Cerebellar nuclear complex (tissue), 1 donor: ENCODE data around the gene PAQR6.
A peak's percentile ranks its signal among the peaks of the same experiment; 100 is the strongest.
"Not testable (repeated sequence)": the region's sequence is repeated elsewhere in the genome, so short reads cannot be mapped to it uniquely, and the experiment has no call there.

ENCODE experiments used
- DNase-seq, 2 experiments: peaks; one replicate each; lab custom pipeline; 2025; lab: John Stamatoyannopoulos, UW

Gene PAQR6

DNA sequence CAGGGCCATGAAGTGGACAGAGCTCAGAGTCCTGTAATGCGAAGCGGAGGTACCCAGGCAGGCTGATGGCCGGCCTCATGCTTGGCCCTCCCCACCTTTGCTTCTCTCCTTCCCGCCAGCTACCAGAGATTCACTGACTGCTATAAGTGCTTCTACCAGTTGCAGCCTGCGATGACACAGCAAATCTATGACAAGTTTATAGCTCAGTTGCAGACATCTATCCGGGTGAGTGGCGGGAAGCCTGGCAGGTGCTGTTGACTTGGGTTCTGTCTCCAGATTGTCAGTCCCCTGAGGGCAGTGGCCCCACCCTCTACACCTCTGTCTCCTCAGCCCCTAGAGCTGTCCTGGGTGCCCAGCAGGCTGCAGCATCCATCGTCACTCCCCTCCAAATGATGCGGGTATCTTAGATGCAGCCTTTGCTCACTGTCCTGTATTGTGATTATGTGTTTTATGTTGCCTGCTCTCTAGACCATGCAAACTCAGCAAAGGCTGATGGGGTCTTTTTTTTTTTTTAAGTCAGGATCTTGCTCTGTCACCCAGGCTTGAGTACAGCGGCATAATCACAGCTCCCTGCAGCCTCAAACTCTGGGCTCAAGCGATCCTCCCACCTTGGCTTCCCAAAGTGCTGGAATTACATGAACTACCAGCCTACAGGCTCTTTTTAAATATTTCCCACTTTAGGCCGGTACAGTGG is 15.5 kb downstream of the PAQR6 start:
- DNase-seq: no peak

DNA sequence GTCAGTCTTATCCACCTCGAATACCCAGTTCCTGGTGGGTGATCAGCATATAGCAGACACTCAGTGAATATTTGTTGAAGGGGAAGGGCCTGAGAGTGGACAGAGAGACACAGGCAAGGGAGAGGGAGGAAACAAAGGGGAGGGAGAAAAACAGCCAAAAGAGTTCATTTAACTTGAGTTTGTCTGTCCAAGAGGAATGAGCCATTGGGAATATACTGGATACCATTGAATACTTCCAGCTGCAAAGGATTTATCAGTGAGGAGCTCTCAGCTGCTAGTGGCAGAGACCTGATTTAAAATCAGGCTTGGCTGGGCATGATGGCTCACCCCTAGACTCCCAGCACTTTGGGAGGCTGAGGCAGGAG is 17.4 kb downstream of the PAQR6 start:
- no peak for DNase-seq

DNA sequence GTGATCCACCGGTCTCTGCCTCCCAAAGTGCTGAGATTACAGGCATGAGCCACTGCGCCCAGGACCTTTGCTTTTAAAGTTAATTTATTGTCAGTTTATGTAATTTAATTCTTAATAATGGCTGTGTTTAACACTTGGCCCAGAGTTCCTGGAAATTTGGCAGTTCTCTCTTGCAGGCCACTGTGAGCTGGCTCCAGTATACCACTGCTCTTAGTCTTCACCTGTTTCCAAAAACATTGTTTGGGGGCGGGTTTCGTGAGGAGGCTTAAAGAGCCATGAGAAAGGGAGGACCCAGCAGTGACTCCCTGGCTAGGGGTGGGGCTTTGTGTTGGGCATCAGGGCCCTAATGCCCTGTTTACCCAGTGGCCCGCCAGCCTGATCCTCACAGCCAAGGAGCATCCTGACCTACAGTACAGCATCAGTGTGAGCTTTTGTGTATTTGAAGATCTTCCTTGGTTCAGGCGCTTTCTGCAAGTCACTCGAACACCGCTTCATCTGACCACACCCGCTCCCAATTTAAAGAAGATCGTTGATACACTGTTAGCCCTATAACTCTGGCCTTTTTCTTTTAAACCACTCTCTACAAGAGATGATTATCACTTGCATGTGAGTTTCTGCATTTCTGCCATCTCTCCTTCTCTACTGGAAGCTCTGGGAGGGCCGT is 17.9 kb downstream of the PAQR6 start:
- no peak for DNase-seq

DNA sequence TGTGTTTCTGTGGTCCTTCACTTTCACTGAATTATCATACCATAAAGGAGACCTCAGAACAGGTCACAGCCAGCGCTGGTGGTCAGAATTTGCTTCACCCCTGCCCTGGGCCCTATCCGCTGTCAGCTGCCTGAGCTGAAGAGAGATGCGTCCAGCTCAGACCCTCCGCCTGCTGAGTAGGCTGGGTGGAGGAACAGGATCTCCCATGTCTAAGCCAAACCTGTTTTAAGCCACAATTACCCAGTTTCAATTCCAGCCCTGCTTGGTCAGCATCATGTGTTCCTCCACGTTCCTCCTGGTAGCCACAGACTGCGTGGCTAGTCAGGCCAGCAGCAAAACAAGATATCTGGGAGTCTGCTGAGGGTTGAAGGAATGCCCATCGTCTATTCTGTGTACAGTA is 19.4 kb downstream of the PAQR6 start:
- DNase-seq: no peak

DNA sequence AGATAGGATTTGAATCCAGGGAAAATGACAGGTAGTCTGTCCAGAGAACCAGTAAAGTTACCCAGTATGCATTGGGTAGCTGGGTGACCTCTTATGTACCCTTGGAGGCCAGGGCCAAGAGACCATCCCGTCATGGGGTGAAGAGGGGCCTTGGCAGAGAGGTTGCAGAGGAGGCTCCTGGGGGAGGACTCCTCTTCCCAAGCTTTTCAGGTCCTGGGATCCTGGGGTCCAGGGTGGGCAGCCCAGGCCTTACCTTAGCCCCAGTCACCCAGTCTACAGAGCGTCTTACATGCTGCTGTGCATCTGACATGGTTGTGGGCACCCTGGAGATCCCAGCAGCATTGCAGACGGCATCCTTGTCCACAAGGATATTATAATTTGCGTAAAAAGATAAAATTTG is 21.1 kb downstream of the PAQR6 start:
- DNase-seq: no peak

DNA sequence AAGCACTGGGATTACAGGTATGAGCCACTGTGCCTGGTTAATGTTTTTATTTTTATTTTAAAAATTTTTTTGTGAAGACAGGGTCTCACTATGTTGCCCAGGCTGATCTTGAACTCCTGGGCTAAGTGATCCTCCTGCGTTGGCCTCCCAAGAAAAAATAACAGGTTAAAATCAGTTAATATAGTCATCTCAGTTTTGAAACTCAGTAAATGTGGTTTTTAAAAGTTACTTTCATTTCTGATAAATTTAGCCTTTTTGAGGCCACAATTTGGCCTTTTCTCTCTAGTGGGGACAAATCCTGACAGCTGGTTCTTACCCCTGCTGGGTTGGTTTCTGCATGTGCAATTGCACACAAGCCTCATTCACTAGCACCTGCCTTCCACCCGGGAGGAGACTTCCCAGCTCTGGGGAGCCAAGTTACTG is 21.7 kb downstream of the PAQR6 start:
- DNase-seq: no peak

DNA sequence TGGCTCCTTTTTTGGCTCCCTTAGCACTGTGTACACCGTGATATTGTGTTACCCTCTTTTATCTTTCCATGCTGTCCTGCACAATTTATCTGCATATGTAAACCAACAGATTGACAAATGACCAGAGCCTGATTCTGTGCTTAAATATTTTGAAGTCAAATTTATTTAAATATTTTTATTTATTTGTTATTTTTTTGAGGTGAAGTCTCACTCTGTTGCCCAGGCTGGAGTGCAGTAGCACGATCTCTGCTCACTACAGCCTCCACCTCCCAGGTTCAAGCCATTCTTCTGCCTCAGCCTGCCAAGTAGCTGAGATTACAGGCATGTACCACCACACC is 22.2 kb downstream of the PAQR6 start:
- DNase-seq: no peak

DNA sequence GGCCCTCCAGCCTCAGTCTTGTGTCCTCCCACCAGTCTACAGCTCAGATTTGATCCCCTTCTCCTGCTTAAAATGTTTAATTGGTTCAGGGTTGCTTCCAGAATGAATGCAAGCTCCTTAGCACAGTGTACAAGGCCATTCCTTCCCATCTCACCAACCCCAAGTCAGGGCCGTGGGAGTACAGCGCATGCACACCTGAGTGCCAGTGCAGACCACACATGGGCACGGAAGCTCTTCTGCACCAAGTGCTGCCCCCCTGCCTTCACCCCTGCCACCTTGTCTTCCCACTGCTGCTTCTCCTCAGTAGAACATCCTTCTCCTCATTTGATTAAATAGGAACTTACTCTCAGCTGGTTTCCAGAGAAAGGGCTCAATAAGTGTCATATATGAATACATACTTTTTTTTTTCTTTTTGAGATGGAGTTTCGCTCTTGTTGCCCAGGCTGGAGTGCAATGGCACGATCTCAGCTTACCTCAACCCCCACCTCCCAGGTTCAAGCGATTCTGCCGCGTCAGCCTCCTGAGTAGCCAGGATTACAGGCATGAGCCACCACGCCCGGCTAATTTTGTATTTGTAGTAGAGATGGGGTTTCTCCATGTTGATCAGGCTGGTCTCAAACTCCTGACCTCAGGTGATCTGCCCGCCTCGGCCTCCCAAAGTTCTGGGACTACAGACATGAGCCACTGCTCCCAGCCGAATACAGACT is 25.7 kb downstream of the PAQR6 start:
- no peak for DNase-seq

DNA sequence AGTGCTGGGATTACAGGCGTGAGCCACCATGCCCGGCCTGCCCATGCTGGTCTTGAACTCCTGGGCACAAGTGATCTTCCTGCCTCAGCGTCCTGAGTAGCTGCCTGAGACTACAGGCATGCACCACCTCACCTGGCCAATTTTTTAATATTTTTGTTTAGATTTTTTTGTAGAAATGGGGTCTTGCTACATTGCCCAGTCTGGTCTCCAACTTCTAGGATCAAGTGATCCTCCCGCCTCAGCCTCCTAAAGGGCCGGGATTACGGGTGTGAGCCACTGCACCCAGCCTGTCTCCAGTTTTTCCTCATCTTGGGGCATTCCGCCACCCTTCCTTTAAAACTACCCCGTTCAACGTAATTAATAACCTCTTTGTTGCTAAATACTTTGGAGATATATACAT is 27.6 kb downstream of the PAQR6 start:
- no peak for DNase-seq

DNA sequence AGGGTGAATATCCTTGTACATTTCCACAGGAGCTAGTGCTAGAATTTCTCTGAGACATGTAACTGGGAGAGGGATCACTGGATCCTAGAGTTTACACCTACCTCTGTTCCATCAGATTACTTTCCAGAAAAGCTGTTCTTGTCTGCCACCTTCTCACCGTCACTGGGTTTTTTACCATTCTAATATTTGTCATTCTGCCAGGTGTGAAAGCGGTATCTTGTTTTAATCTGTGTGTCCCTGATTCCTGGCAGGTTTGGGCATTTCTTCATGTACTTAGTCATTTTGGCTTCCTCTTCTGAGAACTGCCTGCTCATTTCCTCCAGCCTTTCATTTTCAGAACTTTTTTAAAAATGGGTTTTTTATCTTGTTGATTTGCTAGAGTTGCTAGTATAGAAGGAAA is 30.0 kb downstream of the PAQR6 start:
- no peak for DNase-seq

DNA sequence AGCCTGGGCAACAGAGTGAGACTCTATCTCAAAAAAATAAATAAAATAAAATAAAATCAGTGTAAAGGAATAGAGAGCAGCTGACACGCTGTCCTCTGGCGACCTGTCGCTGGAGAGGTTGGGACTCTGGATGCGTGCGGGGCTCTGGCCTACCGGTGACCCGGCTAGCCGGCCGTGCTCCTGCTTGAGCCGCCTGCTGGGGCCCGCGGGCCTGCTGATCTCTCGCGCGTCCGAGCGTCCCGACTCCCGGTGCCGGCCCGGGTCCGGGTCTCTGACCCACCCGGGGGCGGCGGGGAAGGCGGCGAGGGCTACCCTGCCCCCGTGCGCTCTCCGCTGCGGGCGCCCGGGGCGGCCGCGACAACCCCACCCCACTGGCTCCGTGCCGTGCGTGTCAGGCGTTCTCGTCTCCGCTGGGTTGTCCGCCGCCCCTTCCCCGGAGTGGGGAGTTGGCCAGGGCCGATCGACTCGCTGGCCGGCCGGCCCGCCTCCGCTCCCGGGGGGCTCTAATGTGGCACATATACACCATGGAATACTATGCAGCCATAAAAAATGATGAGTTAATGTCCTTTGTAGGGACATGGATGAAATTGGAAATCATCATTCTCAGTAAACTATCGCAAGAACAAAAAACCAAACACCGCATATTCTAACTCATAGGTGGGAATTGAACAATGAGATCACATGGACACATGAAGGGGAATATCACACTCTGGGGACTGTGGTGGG is 31.3 kb downstream of the PAQR6 start:
- DNase-seq: not testable (repeated sequence)

DNA sequence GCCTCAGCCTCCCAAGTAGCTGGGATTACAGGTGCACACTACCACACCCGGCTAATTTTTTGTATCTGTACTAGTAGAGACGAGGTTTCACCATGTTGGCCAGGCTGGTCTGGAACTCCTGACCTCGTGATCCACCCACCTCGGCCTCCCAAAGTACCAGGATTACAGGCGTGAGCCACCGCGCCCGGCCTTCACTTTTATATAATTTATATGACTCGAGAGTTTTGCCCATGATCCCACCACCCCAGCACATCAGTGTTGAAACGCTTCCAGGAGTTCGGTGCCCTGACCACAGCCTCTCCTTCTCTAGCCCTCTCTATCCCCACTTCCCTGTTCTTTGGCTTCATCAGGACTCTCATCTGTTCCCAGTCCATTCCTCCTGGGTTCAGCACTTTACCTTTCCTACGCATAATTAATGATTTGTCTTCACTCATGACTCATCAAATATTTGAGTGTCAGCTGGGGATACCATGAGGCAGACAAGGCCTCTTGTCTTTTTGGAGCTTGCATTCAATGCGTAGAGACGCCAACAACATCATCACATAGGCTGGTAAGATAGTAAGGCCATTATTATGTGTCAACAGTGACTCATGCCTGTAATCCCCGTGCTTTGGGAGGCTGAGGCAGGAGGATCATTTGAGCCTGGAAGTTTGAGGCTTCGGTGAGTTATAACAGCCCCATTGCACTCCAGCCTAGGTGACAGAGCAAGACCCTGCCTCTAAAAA is 33.7 kb downstream of the PAQR6 start:
- DNase-seq: no peak

DNA sequence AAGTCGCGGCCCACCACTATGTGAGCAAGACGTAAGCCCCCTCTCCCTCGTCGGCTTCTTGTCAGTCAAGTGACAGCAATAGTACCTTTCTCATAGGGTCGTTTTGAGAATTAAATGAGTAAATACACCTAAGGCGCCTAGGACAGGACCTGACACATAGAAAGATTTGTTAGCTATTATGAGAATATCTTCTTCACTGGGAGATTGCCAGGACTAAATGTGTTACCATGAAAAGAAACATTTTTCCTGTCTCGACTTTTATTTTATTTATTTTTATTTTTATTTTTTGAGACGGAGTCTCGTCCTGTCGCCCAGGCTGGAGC is 34.3 kb downstream of the PAQR6 start:
- no peak for DNase-seq

DNA sequence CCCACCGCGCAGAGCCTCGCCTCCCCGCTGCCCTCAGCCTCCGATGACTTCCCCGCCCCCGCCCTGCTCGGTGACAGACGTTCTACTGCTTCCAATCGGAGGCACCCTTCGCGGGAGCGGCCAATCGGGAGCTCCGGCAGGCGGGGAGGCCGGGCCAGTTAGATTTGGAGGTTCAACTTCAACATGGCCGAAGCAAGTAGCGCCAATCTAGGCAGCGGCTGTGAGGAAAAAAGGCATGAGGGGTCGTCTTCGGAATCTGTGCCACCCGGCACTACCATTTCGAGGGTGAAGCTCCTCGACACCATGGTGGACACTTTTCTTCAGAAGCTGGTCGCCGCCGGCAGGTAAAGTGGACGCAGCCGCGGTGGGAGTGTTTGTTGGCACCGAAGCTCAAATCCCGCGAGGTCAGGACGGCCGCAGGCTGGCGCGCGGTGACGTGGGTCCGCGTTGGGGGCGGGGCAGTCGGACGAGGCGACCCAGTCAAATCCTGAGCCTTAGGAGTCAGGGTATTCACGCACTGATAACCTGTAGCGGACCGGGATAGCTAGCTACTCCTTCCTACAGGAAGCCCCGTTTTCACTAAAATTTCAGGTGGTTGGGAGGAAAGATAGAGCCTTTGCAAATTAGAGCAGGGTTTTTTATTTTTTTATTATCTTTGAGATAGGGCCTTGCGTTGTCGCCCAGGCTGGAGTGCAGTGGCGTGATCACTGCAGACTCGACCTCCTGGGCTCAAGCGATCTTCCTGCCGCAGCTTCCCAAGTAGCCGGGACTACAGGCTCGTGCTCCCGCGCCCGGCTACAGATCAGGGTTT is 34.8 kb downstream of the PAQR6 start, which contains the start of gene PMF1:
Gene PMF1, plus strand, starts transcription at position 175 of the 811 bp plus-strand sequence. Its CDS starts 9 bp downstream, at position 184.
- DNase-seq: peak; percentile 88 to 93

DNA sequence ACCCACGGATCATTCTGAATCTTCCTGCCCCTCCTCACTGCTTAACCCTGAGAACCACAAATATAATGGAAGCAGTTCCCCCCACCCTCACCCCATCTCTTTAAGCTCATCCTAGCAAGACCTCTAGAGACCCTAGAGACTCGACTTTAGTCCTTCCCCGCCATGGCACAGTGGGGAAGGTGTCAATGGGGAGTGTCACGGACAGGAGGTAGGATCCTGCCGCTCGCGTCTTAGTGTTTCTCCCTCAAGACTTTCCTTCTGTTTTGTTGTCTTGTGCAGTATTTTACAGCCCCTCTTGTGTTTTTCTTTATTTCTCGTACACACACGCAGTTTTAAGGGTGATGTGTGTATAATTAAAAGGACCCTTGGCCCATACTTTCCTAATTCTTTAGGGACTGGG is 35.7 kb downstream of the PAQR6 start:
- DNase-seq: no peak

DNA sequence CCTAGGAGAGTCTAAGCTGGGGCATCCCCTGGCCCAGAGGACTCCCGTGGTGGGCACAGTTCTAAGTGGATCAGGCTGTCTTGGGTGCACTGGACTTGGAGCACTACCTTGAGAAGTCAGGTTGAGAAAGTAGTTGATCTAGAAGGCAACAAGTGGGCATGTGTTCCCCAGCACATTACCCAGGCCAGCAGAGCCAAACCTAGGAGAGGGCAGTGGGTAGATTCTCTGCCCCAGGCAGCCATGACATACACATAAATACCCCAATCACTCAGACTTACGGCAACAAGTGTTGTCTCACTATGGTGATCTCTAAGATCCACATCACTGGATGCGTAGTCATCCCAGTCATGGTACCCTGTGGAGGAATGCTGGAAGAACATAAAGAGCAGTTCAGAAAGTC is 36.6 kb downstream of the PAQR6 start:
- DNase-seq: no peak

DNA sequence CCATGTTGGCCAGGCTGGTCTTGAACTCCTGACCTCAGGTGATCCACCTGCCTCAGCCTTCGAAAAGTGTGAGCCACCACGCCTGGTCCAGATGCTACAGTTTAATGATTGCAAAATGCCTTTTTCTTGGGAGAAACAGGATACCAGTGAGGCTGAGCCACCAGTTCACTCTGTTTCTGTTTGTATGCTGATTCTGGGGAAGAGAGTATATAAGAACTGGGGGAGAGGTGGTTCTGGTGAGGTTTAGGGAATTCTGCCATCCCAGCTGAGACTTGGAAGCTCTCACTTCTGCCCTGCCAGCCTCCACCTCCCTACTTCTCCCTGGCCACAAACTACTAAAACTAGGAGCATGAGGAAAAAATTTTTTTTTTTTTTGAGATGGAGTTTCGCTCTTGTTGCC is 43.2 kb downstream of the PAQR6 start:
- DNase-seq: no peak

DNA sequence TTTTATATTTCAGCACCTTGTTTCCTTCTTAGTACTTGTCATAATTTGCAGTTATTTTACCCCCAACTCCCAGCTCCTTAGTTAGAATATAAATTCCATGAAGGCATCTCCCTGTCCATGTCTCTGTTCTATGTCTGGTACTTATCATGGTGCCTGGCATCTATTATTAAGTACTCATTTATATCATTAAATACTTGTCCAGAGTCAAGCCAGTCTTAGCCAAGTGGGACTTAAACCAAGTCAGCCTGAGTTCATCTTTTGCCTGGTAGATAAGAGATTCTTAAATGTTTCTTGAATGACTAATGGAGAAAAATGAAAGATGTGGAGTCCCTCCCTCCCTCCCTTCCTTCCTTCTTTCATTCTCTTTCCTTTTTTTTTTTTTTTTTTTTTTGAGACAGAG is 44.5 kb downstream of the PAQR6 start:
- DNase-seq: no peak

DNA sequence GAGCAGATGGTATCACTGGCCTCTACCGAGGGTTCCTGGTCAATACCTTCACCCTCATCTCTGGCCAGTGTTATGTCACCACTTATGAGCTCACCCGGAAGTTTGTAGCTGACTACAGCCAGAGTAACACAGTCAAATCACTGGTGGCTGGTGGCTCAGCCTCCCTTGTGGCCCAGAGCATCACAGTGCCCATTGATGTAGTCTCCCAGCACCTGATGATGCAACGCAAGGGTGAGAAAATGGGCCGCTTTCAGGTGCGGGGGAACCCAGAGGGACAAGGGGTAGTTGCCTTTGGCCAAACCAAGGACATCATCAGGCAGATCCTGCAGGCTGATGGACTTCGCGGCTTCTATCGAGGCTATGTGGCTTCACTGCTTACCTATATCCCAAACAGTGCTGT is 47.8 kb downstream of the PAQR6 start:
- DNase-seq: no peak

DNA sequence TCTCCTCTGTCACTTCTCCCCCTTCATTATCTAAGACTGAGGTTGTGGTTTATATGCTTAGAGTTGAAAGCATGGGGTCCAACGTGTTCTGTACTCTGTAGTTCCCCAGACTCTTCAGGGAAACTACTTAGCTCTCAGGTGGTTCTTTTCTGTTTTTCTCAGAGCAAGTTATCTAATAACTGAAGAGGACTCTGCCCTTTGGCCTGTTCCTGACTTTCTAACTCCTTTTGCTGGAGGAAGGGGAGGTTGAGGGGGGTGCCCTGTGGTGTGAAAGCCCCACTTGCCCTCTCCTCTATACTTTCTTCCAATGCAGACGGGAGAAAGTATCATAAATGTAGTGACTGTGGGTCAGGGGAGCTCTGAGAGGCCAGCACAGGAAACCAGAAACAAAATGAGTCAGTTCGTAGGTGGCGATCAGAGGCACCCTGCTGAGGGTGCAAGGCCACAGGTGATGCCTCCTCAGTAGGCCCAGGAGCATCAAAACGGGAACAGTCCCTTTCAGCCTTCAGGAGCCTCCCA is 49.0 kb downstream of the PAQR6 start:
- DNase-seq: no peak

DNA sequence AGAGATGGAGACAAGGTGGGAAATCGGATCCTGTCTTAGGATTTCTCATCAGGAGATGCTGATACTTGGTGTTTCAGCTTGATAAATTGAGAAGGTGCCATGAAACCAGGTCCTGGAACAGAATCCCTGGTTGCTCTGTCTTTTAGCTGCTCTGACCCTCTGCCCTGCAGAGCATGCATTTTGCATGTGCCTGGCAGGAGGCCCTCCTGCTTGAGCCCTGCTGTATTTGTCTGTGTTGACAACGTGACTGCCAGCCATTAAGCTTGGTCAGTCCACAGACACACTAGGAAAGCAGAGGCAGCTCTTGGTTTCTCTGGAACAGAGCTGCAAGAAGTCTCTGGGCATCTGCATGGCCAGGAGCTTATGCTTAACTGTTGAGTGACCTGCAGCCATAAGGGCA is 51.4 kb downstream of the PAQR6 start:
- no peak for DNase-seq
